Fibroblast of lung (primary cell): Measurements from ENCODE around the gene NFATC2. TPM values are rescaled to one million over a fixed set of nuclear protein-coding genes. Genes with fewer than 3 reads are reported as not detected.

Experiments
- DNase-seq, 2 donors: peaks; one replicate each; pipeline versions ENCODE4 v3.0.0 to v3.0.0-alpha.2; 2010; ENCODE audit warnings: low read depth in 2 of 2
- H2AFZ ChIP-seq: 2 replicates; pipeline ENCODE4 v1.5.1; 2012; ENCODE audit warnings: low read length, control low read depth, inconsistent platforms
- H3K27ac ChIP-seq: 2 replicates; pipeline ENCODE4 v1.5.1; 2011; ENCODE audit warnings: low read length, control low read depth; ENCODE audit not compliant: insufficient read depth
- H3K27me3 ChIP-seq: 2 replicates; pipeline ENCODE4 v1.5.1; 2011; ENCODE audit warnings: mild to moderate bottlenecking, low read length; ENCODE audit not compliant: control insufficient read depth, insufficient read depth
- H3K36me3 ChIP-seq: 2 replicates; pipeline ENCODE4 v1.5.1; 2011; ENCODE audit warnings: low read length; ENCODE audit not compliant: control insufficient read depth, insufficient read depth
- H3K4me1 ChIP-seq: 2 replicates; pipeline ENCODE4 v1.5.1; 2011; ENCODE audit warnings: low read length; ENCODE audit not compliant: control insufficient read depth, insufficient read depth; ENCODE audit errors: extremely low read depth
- H3K4me2 ChIP-seq: 2 replicates; pipeline ENCODE4 v1.5.1; 2011; ENCODE audit warnings: low read length, control low read depth; ENCODE audit not compliant: insufficient read depth; ENCODE audit errors: extremely low read depth
- H3K4me3 ChIP-seq, 4 experiments: fragments of 200-600 bp in 1 of 4; sonication (generic) in 1 of 4; replicated peaks in 1 of 4; 2 replicates each; pipeline ENCODE4 v1.5.1; 2011 to 2016; ENCODE audit warnings: low read length in 4 of 4, low read depth in 3 of 4, mild to moderate bottlenecking in 3 of 4, control low read depth in 2 of 4, inconsistent platforms in 1 of 4, mixed read lengths in 1 of 4; ENCODE audit not compliant: insufficient read depth in 1 of 4; ENCODE audit errors: control extremely low read depth in 1 of 4
- H3K79me2 ChIP-seq: 2 replicates; pipeline ENCODE4 v1.5.1; 2012; ENCODE audit warnings: mild to moderate bottlenecking, low read length, inconsistent platforms; ENCODE audit not compliant: control insufficient read depth, insufficient read depth
- H3K9ac ChIP-seq: 2 replicates; pipeline ENCODE4 v1.5.1; 2011; ENCODE audit warnings: mild to moderate bottlenecking, low read length, control low read depth; ENCODE audit not compliant: insufficient read depth
- H3K9me3 ChIP-seq: 2 replicates; pipeline ENCODE4 v1.5.1; 2012; ENCODE audit warnings: low read depth, low read length; ENCODE audit not compliant: control insufficient read depth, insufficient read depth
- H4K20me1 ChIP-seq: 2 replicates; pipeline ENCODE4 v1.5.1; 2011; ENCODE audit warnings: low read length; ENCODE audit not compliant: control insufficient read depth, insufficient read depth; ENCODE audit errors: extremely low read depth
- EZH2 ChIP-seq: IDR thresholded peaks from 2 replicates; pipeline ENCODE4 v1.5.1; 2012; ENCODE audit warnings: low read length, control low read depth, mild to moderate bottlenecking; ENCODE audit errors: missing control alignments
- polyA plus RNA-seq, 2 donors: library from polyadenylated mRNA; depleted of rRNA in 1 of 2; stranded (reverse) in 1 of 2; unstranded in 1 of 2; fragments of >200 nt; gene quantifications; 2 replicates each; pipeline ENCODE4 v1.2.1, GENCODE V29; 2011 to 2012; ENCODE audit warnings: missing spikeins in 1 of 2
- total RNA-seq: library from RNA; depleted of rRNA; stranded (reverse); fragments of >200 nt; gene quantifications from 2 replicates; pipeline ENCODE4 v1.2.1, GENCODE V29; 2014
- TF ChIP-seq, protein P1 (sequence below), 2 donors: IDR thresholded peaks in 1 of 2; conservative IDR thresholded peaks in 1 of 2; 1 replicate in 1 of 2; 2 replicates in 1 of 2; pipeline ENCODE4 v1.5.1; 2011 to 2012; ENCODE audit warnings: low read length in 2 of 2, control low read depth in 1 of 2, inconsistent platforms in 1 of 2, low read depth in 1 of 2, mild to moderate bottlenecking in 1 of 2

Gene NFATC2
- total and polyA plus RNA-seq, 2 donors (not counting 1 experiment from before 2014, with no cell fraction given), result 0.50 to 1.2 TPM

DNA sequence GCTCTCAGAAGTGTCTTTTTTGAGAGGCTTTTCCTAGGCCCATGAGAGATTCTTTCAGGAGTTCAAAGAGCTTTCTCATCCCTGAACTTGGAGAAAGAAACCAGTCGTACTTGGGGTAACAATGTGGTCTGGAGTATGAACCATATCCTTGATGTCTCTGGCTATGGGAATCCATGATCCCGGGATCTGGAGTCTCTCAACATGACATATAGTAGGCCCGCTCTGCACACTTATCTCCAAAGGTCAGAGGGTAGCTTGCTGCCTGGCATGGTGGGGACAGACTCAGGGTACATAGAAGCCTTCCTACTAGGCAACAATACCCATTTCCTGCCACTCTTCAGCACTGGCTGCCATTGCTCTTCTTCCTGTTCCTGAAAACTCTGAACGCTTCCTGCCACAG is 42.2 kb upstream of the NFATC2 start:
- no peaks in the 10 kb centered on the region for H3K9me3 ChIP-seq
- TF ChIP-seq EZH2, result no peak
- TF ChIP-seq, protein P1, sequence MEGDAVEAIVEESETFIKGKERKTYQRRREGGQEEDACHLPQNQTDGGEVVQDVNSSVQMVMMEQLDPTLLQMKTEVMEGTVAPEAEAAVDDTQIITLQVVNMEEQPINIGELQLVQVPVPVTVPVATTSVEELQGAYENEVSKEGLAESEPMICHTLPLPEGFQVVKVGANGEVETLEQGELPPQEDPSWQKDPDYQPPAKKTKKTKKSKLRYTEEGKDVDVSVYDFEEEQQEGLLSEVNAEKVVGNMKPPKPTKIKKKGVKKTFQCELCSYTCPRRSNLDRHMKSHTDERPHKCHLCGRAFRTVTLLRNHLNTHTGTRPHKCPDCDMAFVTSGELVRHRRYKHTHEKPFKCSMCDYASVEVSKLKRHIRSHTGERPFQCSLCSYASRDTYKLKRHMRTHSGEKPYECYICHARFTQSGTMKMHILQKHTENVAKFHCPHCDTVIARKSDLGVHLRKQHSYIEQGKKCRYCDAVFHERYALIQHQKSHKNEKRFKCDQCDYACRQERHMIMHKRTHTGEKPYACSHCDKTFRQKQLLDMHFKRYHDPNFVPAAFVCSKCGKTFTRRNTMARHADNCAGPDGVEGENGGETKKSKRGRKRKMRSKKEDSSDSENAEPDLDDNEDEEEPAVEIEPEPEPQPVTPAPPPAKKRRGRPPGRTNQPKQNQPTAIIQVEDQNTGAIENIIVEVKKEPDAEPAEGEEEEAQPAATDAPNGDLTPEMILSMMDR (conservative IDR thresholded peaks at IDR 0.05 in 1 of 2, IDR thresholded peaks at IDR 0.05 in 1 of 2; ENCODE audit: low read depth in 1 of 2, low read length in 2 of 2), result no peak
- no peaks in the 10 kb centered on the region for H3K79me2 ChIP-seq
- no peak overlapping the region for H3K9ac ChIP-seq
- no peaks in the 10 kb centered on the region for H3K36me3 ChIP-seq
- no peak overlapping the region for H2AFZ ChIP-seq
- H4K20me1 ChIP-seq, result no peaks in the 10 kb centered on the region
- no peaks in the 10 kb centered on the region for H3K27me3 ChIP-seq
- H3K4me2 ChIP-seq, result no peak overlapping the region
- no peak for DNase-seq
- no peak overlapping the region for H3K4me3 ChIP-seq
- no peak overlapping the region for H3K27ac ChIP-seq
- H3K4me1 ChIP-seq, result peaks cover 2% of the 10 kb centered on the region

DNA sequence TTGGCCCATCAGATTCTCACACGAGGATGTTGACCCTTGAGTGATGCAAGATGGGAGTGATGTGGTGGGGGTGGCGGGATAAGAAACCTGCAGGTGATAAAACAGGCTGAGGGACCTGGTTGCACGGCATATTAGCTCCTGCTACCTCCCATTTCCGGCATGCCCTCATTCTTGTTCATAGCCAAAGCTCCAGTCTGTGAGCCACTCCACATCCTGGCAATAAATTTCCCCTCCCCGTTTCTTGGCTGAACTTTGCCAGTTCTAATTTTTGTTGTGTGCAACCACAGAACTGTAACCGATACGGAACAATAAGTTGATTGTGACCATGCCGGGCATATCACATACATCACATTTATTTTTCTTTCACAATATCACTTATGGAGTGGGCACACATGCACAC is 41.6 kb upstream of the NFATC2 start:
- H3K9ac ChIP-seq, result no peak overlapping the region
- H3K4me3 ChIP-seq, result no peak overlapping the region
- TF ChIP-seq, protein P1 (conservative IDR thresholded peaks at IDR 0.05 in 1 of 2, IDR thresholded peaks at IDR 0.05 in 1 of 2; ENCODE audit: low read depth in 1 of 2, low read length in 2 of 2), result no peak
- TF ChIP-seq EZH2, result no peak
- no peak overlapping the region for H2AFZ ChIP-seq
- H3K27me3 ChIP-seq, result no peaks in the 10 kb centered on the region
- DNase-seq, result no peak
- no peaks in the 10 kb centered on the region for H4K20me1 ChIP-seq
- H3K36me3 ChIP-seq, result no peaks in the 10 kb centered on the region
- no peak overlapping the region for H3K4me2 ChIP-seq
- H3K4me1 ChIP-seq, result peaks cover 2% of the 10 kb centered on the region
- H3K27ac ChIP-seq, result no peak overlapping the region
- no peaks in the 10 kb centered on the region for H3K79me2 ChIP-seq
- H3K9me3 ChIP-seq, result no peaks in the 10 kb centered on the region

DNA sequence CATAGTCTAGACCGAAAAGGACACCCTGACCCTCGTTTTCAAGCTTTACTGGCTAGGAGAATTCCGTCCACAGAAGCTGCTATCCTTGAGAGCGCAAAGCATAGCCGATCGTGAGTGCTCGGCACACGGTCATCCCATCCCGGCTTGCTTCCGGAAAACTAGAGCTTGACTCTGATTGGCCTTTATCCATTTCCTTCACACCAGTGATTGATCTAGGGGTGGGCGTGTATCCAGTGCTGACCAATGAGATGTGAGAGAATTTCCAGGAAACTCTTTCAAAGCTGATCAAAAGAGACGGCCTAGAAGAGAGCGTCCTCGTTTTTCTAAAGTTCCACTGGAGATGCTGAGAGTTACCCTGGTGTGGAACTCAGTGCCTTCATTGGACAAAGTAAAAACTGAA is 41.0 kb upstream of the NFATC2 start:
- Histone ChIP-seq H2AFZ (no peak overlapping the region), H3K4me1 (peaks cover 2% of the 10 kb centered on the region), H3K27me3 (no peaks in the 10 kb centered on the region), H4K20me1 (no peaks in the 10 kb centered on the region), H3K4me3 (no peak overlapping the region), H3K27ac (no peak overlapping the region), H3K79me2 (no peaks in the 10 kb centered on the region), H3K9ac (no peak overlapping the region), H3K36me3 (no peaks in the 10 kb centered on the region), H3K9me3 (no peaks in the 10 kb centered on the region), H3K4me2 (no peak overlapping the region)
- DNase-seq, result no peak
- TF ChIP-seq, protein P1 (conservative IDR thresholded peaks at IDR 0.05 in 1 of 2, IDR thresholded peaks at IDR 0.05 in 1 of 2; ENCODE audit: low read depth in 1 of 2, low read length in 2 of 2), result no peak
- no peak for TF ChIP-seq EZH2
